HG03521 (cell line): ENCODE measurements around the gene MAPRE3.
A peak's percentile ranks its signal among the peaks of the same experiment; 100 is the strongest.

ENCODE experiments used
- ATAC-seq: cut with Tn5 transposase; IDR thresholded peaks from one replicate; pipeline ENCODE4 v1.9.1; 2021; ENCODE audit warnings: mild to moderate bottlenecking, moderate library complexity; ENCODE audit not compliant: unreplicated experiment

MAPRE3 gene

DNA sequence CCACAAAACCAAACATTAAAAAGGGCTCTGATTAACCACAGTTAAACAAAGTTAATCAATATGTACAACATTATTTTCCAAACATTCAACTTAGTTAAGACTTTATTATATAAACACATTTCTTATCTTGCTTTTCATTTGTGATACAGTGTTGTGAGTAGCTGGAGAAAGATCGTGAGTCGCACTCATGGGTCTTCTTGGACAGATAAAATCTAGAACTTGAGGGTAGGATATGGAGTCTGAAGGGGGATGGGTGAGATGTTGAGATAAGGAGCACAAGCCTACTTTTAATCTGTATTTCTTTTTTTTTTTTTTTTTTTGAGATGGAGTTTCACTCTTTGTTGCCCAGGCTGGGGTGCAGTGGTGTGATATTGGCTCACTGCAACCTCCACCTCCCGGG is 39.7 kb downstream of the MAPRE3 start:
- ATAC-seq = no peak

- ATAC-seq = no peak
Measured at GRCh38 chr2:27013738-27014137, 43.3 kb downstream of the MAPRE3 start.

DNA sequence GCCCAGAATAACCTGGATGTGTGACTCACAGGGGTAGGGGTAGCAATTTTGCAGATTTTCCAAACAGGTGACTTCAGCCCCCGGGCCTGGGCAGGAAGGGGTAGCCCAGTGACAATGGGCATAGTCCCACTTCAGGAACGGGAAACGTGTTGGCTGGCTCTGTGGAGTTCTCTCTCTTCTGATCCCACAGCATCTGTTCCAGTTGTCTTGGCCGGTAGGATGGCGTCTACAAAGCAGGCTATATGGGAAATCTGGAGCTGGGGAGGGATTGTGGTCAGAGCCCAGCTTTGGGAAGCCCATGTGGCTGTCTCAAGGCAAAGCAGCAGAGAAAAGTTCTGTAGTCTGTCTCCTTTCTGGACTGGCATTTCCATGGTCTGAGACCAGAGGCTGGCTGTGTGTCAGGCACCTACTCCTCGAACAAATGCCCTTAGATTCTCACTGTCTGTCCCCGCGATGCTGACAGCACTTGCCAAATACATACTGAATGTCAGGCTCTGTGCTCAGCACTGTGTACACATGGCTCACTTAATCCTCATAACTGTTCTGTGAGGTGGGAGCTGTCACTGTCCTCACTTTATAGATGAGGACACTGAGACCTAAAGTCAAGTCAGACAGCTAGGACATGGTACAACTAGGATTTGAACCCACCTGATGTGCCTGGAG is 44.5 kb downstream of the MAPRE3 start:
- ATAC-seq = no peak

DNA sequence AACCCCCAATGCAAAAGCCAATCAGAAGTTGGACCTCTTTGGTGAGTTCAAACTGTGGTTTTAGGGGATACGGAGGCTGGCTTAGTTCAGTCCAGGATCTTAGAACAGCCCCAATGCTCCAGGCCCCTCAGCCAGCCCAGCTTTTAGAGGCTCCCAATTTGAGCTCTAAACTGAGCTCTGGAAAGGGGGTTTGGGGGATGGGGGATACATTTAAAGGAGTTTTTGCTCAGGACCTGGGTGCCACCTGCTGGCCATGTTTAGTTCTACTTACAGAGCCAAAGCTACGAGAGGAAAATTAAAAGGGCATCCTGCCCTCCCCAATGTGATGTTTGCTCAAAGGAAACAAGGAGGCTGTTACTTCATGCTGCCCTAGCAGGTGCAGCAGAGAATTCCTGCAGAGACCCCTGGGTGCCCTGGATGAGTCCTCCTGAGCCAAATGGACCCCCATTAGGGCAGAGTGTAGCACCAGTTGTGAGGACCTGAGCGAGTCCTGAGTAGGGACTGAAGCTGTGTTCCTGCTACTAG is 46.4 kb downstream of the MAPRE3 start:
- ATAC-seq = no peak

- no peak for ATAC-seq
Measured at GRCh38 chr2:27018142-27018541, 47.7 kb downstream of the MAPRE3 start.

- ATAC-seq = no peak
Measured at GRCh38 chr2:27019459-27019858, 49.0 kb downstream of the MAPRE3 start.

DNA sequence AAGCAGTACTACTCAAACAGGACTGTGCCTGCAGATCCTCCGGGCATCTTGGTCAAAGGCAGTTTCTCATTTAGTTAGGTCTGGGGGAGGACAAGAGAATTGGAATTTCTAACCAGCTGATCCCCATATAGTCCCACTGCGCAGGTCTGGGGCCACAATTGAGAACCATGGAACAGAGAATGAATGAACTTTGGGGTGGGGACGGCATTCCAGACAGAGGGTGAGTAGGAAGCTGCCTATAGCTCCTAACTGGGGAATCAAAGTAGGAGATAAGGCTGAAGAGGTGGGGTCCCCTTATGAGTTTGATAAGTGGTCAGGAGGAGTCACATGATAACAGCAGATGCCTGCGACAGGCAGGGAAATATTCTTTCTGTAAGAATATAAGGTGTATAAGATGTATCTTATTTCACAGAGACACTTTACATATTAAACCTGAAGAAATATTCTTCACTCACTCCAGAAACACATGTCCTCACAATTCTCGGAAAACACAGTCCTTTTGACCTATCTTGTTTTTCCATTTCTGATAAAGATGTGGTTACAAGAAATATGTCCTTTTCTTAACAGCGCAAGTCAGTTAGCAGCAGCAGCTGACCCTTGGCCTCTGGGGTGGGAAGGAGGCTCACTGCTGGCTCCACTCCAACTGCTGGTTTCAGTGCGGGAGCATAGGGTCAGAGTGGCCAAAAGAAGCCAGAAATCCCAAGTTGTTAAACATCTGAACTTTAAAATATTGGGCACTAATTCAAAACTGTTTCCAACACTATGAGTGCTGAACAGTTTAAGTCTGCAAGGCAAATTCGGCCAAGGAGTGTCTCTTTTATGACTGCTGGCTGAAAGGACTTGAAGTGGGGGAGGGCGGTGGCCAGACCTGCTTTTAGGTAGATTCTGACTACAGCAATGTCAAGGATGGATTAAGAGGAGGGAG is 49.8 kb downstream of the MAPRE3 start:
- ATAC-seq = no peak

DNA sequence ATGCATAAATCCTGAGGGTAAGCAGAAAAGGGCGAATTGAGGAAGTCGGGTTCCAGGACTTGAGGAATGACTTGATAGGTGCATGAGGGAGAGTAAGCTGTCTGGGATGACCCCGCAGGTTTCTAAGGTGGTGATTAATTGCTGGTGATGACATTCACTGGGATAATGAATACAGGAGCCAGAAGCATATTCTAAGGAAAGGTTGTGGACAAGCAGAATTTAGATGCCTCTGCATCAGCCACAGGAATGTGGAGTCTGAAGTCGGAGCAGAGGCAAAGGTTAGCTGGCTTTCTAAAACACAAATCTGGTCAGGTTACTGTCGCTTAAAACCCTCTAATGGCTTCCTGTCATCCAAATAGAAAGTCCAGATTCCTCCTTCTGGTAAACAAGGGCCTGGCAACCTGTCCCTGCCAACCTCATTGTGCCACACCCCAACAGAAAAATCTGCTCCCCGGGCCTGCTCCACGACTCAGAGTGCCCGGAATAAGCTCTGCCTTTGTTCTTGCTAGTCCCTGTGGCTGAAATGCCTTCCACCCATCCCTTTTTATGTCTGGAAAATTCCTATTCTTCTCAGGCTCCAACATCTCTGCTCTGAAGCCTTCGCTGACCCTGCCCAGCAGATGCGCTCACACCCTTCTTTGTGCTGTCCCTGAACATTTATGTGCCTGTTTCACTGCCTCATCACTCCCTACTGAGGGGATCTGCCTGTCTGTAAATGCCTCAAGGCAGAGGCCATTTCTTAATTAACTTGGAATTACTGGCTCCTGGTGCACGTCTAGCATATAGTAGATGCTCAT is 51.0 kb downstream of the MAPRE3 start:
- ATAC-seq = no peak

DNA sequence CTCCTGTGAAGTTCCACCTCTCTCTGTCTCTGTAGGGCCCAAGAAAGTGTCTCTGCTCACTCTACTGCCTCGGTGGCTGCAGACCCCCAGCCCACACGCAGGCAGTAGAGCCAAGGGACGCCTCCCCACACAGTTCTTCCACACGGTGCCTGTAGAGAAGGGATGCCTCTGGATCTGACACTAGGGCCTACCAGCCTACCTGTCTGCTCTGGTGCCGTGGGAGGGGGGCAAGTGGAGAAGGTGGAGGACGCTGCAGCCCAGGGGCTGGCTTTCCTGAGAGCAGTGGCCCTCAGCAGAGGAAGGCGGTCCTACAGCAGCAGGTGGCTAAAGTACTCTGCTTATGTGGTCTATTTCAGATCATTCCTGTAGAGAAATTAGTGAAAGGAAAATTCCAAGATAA is 53.3 kb downstream of the MAPRE3 start:
- no peak for ATAC-seq

- ATAC-seq = no peak
Measured at GRCh38 chr2:27024188-27024587, 53.8 kb downstream of the MAPRE3 start.

GRCh38 chr2:27024812-27025211 is 54.4 kb downstream of the MAPRE3 start:
- ATAC-seq = no peak

DNA sequence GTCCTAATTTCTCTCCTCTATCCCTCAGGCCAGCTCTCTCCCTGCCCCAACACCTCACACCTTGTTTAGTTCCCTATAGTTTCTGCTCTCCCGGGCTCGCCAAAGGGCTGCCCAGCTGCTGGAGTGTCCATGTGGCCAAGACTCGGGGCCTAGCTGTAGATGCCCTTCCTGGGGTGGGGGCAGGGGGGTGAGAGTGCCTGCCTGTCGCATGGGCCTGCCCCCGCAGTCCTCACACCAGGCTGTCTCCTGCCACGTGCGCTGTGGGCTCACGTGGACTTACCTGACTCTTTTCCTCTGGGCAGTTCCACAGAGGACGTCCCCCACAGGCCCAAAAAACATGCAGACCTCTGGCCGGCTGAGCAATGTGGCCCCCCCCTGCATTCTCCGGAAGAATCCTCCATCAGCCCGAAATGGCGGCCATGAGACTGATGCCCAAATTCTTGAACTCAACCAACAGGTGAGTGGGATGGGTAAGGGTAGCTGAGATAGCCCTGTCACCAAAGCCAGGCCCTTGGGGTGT is 54.9 kb downstream of the MAPRE3 start:
- ATAC-seq = no peak

- no peak for ATAC-seq
Measured at GRCh38 chr2:27025861-27026851, 55.7 kb downstream of the MAPRE3 start.

- ATAC-seq = no peak
Measured at GRCh38 chr2:27027211-27027651, 56.8 kb downstream of the MAPRE3 start.

DNA sequence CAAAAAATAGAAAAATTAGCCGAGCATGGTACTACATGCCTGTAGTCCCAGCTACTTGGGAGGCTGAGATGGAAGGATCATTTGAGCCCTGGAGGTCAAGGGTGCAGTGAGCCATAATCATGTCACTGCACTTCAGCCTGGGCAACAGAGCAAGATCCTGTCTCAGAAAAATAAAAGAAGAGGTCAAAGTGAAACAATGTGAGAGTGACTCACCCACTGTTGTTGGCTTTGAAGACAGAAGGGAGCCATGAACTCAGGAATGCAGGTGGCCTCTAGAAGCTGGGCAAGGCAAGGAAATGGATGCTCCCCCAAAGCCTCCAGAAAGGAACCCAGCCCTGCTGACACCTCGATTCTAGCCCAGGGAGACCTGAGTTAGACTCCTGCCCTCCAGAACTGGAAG is 58.6 kb downstream of the MAPRE3 start:
- no peak for ATAC-seq

DNA sequence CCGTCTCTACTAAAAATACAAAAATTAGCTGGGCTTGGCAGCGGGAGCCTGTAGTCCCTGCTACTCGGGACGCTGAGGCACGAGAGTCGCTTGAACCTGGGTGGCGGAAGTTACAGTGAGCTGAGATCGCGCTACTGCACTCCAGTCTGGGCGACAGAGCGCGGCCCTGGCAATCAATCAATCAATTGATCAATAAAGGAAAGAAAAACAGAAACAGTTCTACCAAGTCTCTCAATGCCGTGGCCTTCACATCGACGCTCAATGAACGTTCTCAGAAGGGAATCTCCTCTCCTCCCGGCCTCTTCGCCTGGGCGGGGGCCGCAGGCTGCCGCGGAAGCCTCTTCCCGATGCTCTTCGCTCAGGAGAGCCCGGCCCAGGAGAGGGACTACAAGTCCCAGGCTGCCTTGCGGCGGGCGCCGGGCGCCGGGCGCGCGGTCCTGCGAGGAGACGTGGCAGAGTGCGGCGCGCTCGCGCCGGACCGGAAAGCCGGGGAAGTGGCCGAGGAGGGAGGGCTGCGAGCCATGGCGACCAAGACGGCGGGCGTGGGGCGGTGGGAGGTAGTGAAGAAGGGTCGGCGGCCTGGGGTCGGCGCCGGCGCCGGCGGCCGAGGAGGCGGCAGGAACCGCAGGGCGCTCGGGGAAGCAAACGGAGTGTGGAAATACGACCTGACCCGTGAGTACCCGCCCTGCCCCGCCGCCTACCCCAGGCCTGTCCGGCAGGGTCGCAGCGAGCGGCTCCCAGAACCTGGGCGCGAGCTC is 62.2 kb downstream of the MAPRE3 start, which contains the start of gene TMEM214:
Gene TMEM214 (plus strand): TSS at position 471 of the 758 bp plus-strand sequence. CDS start 51 bp downstream, at position 522.
- ATAC-seq = peak; percentile 92

DNA sequence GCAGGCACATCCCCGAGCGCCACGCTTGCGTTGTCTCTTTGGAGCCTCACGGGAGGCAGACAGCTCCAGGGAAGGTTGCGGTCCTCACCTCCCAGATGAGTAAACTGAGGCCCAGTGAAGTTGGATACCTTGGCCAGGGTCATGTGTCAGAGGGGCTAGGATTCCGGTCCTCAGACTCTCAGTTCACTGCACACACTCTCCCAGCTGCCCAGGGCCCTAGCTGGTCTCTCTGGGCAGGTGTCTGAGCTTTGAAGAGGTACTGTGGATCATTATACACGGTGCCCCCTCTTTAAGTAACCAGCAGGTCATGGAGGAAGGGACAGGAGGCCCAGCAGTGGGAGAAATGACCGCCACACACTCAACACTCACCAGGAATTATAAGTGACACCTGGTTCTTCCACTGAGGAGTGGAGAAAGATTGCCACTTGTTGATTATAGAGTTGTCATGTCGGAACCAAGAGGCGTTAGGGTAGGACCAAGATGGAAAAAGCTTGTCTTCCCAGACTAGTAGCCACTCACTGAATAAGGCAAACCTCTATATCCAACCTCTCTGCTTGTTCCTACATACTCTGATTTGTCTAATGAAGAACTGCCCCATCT is 62.9 kb downstream of the MAPRE3 start:
- ATAC-seq = no peak

GRCh38 chr2:27038012-27038411 is 67.6 kb downstream of the MAPRE3 start:
- ATAC-seq = no peak
